ENCODE results near the gene RNF25. TPM values are rescaled to one million over a fixed set of nuclear protein-coding genes. Genes with fewer than 3 reads are reported as not detected.

Gene RNF25
- total and polyA plus RNA-seq, 2 of the 8 experiments (the other 6 are each of a cell fraction or from before 2014, with no cell fraction given) = 19.6 to 29.6 TPM

- no peaks in the 10 kb centered on the region for H3K27me3 ChIP-seq (replicated peaks in 1 of 4; ENCODE audit: control insufficient read depth in 3 of 4, extremely low read depth in 1 of 4, insufficient read depth in 3 of 4, low read length in 3 of 4)
Observed at GRCh38 chr2:218708086-218708485, 36.3 kb upstream of the RNF25 start.

More at GRCh38 chr2:218708086-218708485, 36.3 kb upstream of the RNF25 start:
- no peak overlapping the region for H4K5ac ChIP-seq (ENCODE audit: insufficient read length, low read depth, low read length)
- H3K36me3 ChIP-seq (ENCODE audit: control insufficient read depth in 2 of 4, insufficient read depth in 4 of 4, low read length in 3 of 4) = no peaks in the 10 kb centered on the region
- H3K14ac ChIP-seq (ENCODE audit: insufficient read length) = no peak overlapping the region
- ChIA-PET POLR2A (ENCODE audit: partially characterized antibody) (interaction anchor here (1.9 kb wide), 1 partner anchor 9 kb away, joined by 7 read pairs; no protein-coding TSS in a partner anchor), CTCF (ENCODE audit: partially characterized antibody) (interaction anchor here (0.5 to 1.9 kb wide), 8 partner anchors 10 to 406 kb away, joined by 3 to 8 read pairs (median 3); no protein-coding TSS in a partner anchor)
- no peak overlapping the region for H4K8ac ChIP-seq (ENCODE audit: extremely low read depth, insufficient read depth, low read length)
- H3K4me2 ChIP-seq (ENCODE audit: insufficient read depth in 1 of 2, low read depth in 2 of 2, low read length in 2 of 2) = no peak overlapping the region
- no peak overlapping the region for H2AK5ac ChIP-seq (ENCODE audit: low read depth, low read length)
- H4K91ac ChIP-seq (replicated peaks; ENCODE audit: insufficient read length, low read length) = no peak overlapping the region
- peaks cover 0 to 4% (median 1%) of the 10 kb centered on the region in 4 experiments; a peak in 2 of 7 replicates for H3K4me1 ChIP-seq (replicated peaks in 1 of 4; ENCODE audit: control insufficient read depth in 3 of 4, insufficient read depth in 4 of 4, low read length in 3 of 4)
- peaks cover 0 to 2% of the 10 kb centered on the region in 2 experiments for H4K20me1 ChIP-seq (replicated peaks in 1 of 2; ENCODE audit: control insufficient read depth in 1 of 2, insufficient read depth in 2 of 2, low read length in 2 of 2)
- no peak overlapping the region for H3K56ac ChIP-seq (replicated peaks; ENCODE audit: insufficient read length, low read depth, low read length)
- H3K27ac ChIP-seq (ENCODE audit: low read depth, low read length) = no peak overlapping the region
- DNase-seq (ENCODE audit: low read depth in 1 of 2, low spot score in 2 of 2) (no peak), FAIRE-seq (no peak)
- no peak overlapping the region for H2BK5ac ChIP-seq (ENCODE audit: low read depth, low read length)
- H2BK12ac ChIP-seq (ENCODE audit: low read depth, low read length) = no peak overlapping the region
- H3K4me3 ChIP-seq (ENCODE audit: extremely low read depth in 1 of 4, insufficient read depth in 2 of 4, low read depth in 3 of 4, low read length in 4 of 4) = no peak overlapping the region
- 0 out of 2 replicates have a peak, but pooled peaks cover 2% of the 10 kb centered on the region for H3K23me2 ChIP-seq (ENCODE audit: low read depth, low read length)
- H2BK120ac ChIP-seq (replicated peaks; ENCODE audit: low read depth, low read length) = no peak overlapping the region
- H3K18ac ChIP-seq (ENCODE audit: extremely low read depth, low read length) = no peak overlapping the region
- H2AFZ ChIP-seq (ENCODE audit: low read length) = no peak overlapping the region
- TF ChIP-seq TCF12 (IDR thresholded peaks at IDR 0.05; ENCODE audit: low read depth, low read length) = no peak
- TF ChIP-seq TBP (IDR thresholded peaks at IDR 0.05; ENCODE audit: low read depth, low read length) = no peak
- 96% methylated on average over 4 of the region's 4 CpGs; no CpG with 5 or more reads in 1 of the 2 experiments for WGBS, 2 experiments (ENCODE audit: extremely low coverage in 1 of 2, insufficient coverage in 1 of 2, insufficient read length in 1 of 2, insufficient replicate concordance in 2 of 2, low coverage in 1 of 2, low lambda C conversion rate in 2 of 2, missing lambda C conversion rate in 1 of 2)
- H3K79me1 ChIP-seq (ENCODE audit: low read depth, low read length) = 0 out of 2 replicates have a peak, but pooled peaks cover under 1% of the 10 kb centered on the region
- H3K9ac ChIP-seq (replicated peaks in 1 of 4; ENCODE audit: extremely low read depth in 1 of 4, low read depth in 3 of 4, low read length in 3 of 4) = no peak overlapping the region
- H2BK20ac ChIP-seq (ENCODE audit: low read length) = no peak overlapping the region
- peaks cover 0 to 19% of the 10 kb centered on the region in 2 experiments; a peak in 3 of 4 replicates for H3K79me2 ChIP-seq (ENCODE audit: control insufficient read depth in 1 of 2, insufficient read depth in 2 of 2, low read length in 2 of 2)
- H3K4ac ChIP-seq (replicated peaks; ENCODE audit: insufficient read length, low read depth, low read length) = no peak overlapping the region
- no peaks in the 10 kb centered on the region for H3K9me3 ChIP-seq (ENCODE audit: insufficient read depth in 2 of 2, low read depth in 1 of 2, low read length in 1 of 2)
- no peak overlapping the region for H3K23ac ChIP-seq (ENCODE audit: insufficient read length)
- H2BK15ac ChIP-seq (ENCODE audit: low read length) = no peak overlapping the region

Measured in H1 (cell line).